GM12892 (cell line): ENCODE data around the gene TBC1D5.

Experiments used
- POLR2A ChIP-seq: IDR thresholded peaks from 2 replicates; pipeline ENCODE4 v1.6.1; 2011; ENCODE audit warnings: low read depth, low read length, control low read depth
- POLR2AphosphoS5 ChIP-seq: IDR thresholded peaks from 2 replicates; pipeline ENCODE4 v1.6.1; 2011; ENCODE audit warnings: low read depth, low read length, control low read depth

- peak; percentile 54 for TF ChIP-seq POLR2AphosphoS5
- 0 out of 2 replicates have a peak, but pooled peaks have one; percentile 23 for TF ChIP-seq POLR2A
Measured at GRCh38 chr3:17742880-17743657, 638 bp upstream of the TBC1D5 start.
